Measurements from ENCODE around the gene CIITA. TPM values are rescaled to one million over a fixed set of nuclear protein-coding genes. Genes with fewer than 3 reads are reported as not detected.

CIITA gene
- total RNA-seq, 2 experiments from 2014 or later, result 2.4 to 3.0 TPM

- H3K27me3 Mint-ChIP-seq, result peaks cover 9% of the 10 kb centered on the region
- ATAC-seq (ENCODE audit: poor library complexity) (no peak), DNase-seq (no peak)
- no peak overlapping the region for H3K27ac Mint-ChIP-seq
- Histone ChIP-seq H3K27ac (ENCODE audit: low read depth in 1 of 2, low read length in 2 of 2) (no peak overlapping the region), H3K4me3 (ENCODE audit: low read length) (no peak overlapping the region), H3K9me3 (ENCODE audit: control insufficient read depth in 1 of 2, insufficient read depth in 1 of 2, low read length in 2 of 2) (no peaks in the 10 kb centered on the region), H3K27me3 (ENCODE audit: control insufficient read depth in 1 of 2, insufficient read depth in 2 of 2, low read length in 2 of 2) (no peaks in the 10 kb centered on the region), H3K36me3 (ENCODE audit: insufficient read depth, low read length) (no peaks in the 10 kb centered on the region), H3K4me1 (ENCODE audit: insufficient read depth, low read length) (no peaks in the 10 kb centered on the region)
- no peaks in the 10 kb centered on the region for H3K36me3 Mint-ChIP-seq (ENCODE audit: low read depth)
- peaks cover 6% of the 10 kb centered on the region for H3K9me3 Mint-ChIP-seq
- H3K4me3 Mint-ChIP-seq, result no peak overlapping the region
- no peaks in the 10 kb centered on the region for H3K4me1 Mint-ChIP-seq (ENCODE audit: low read depth)
- POLR2A ChIA-PET, result no interaction called here
- CTCF ChIA-PET, result no interaction called here
- TF ChIP-seq, protein P1, sequence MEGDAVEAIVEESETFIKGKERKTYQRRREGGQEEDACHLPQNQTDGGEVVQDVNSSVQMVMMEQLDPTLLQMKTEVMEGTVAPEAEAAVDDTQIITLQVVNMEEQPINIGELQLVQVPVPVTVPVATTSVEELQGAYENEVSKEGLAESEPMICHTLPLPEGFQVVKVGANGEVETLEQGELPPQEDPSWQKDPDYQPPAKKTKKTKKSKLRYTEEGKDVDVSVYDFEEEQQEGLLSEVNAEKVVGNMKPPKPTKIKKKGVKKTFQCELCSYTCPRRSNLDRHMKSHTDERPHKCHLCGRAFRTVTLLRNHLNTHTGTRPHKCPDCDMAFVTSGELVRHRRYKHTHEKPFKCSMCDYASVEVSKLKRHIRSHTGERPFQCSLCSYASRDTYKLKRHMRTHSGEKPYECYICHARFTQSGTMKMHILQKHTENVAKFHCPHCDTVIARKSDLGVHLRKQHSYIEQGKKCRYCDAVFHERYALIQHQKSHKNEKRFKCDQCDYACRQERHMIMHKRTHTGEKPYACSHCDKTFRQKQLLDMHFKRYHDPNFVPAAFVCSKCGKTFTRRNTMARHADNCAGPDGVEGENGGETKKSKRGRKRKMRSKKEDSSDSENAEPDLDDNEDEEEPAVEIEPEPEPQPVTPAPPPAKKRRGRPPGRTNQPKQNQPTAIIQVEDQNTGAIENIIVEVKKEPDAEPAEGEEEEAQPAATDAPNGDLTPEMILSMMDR (IDR thresholded peaks at IDR 0.05), result no peak
- intact Hi-C loops (cut with DNase I, micrococcal nuclease), result no loop called here
These were observed 42.2 kb upstream of the CIITA start for GRCh38 chr16:10834766-10835165.

- no peaks in the 10 kb centered on the region for H3K36me3 Mint-ChIP-seq (ENCODE audit: low read depth)
- H3K27ac ChIP-seq (ENCODE audit: low read depth in 1 of 2, low read length in 2 of 2), result no peak overlapping the region
- H3K9me3 Mint-ChIP-seq, result peaks cover 6% of the 10 kb centered on the region
- H3K36me3 ChIP-seq (ENCODE audit: insufficient read depth, low read length), result no peaks in the 10 kb centered on the region
- DNase-seq (no peak), ATAC-seq (ENCODE audit: poor library complexity) (no peak)
- intact Hi-C loops (cut with DNase I, micrococcal nuclease), result no loop called here
- no peaks in the 10 kb centered on the region for H3K27me3 ChIP-seq (ENCODE audit: control insufficient read depth in 1 of 2, insufficient read depth in 2 of 2, low read length in 2 of 2)
- no peak overlapping the region for H3K27ac Mint-ChIP-seq
- H3K4me1 Mint-ChIP-seq (ENCODE audit: low read depth), result no peaks in the 10 kb centered on the region
- peaks cover 9% of the 10 kb centered on the region for H3K27me3 Mint-ChIP-seq
- no peak overlapping the region for H3K4me3 Mint-ChIP-seq
- TF ChIP-seq, protein P1 (IDR thresholded peaks at IDR 0.05), result no peak
- ChIA-PET POLR2A (no interaction called here), CTCF (no interaction called here)
- no peaks in the 10 kb centered on the region for H3K4me1 ChIP-seq (ENCODE audit: insufficient read depth, low read length)
- H3K4me3 ChIP-seq (ENCODE audit: low read length), result no peak overlapping the region
- H3K9me3 ChIP-seq (ENCODE audit: control insufficient read depth in 1 of 2, insufficient read depth in 1 of 2, low read length in 2 of 2), result no peaks in the 10 kb centered on the region
These were observed 41.6 kb upstream of the CIITA start for GRCh38 chr16:10835281-10835931.

DNA sequence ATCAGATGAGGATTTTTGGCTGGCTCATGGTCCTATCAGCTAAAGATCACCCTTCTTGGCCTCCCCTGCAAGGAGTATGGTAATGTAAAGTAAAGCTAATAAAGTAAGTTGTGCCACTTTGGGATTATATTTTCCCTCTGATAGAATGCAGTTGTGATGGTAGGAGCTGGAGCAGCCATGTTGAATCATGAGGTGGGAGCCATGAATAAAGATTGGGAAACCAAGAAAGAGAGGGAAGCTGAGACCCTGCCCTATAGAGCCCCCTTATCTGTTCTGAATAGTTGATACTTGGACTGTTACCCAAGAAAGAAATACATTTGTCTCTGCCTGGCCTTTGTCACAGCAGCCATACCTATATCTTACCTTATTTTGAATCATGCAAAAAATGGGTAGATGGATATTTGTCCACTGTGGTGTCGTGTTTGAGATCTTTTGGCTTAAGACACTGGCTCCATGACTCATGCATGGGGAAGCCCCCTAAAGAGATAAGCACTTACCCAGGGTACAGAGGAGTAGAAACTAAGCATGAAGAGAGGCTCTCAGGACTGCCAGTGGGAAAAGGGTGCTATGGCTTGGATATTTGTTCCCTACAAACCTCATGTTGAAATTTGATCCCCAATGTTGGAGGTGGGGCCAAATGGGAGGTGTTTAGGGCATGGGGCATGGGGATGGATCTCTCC lies 40.7 kb upstream of the CIITA start:
- H3K27me3 ChIP-seq (ENCODE audit: control insufficient read depth in 1 of 2, insufficient read depth in 2 of 2, low read length in 2 of 2), result no peaks in the 10 kb centered on the region
- TF ChIP-seq, protein P1 (IDR thresholded peaks at IDR 0.05), result no peak
- no peak for DNase-seq
- H3K4me1 ChIP-seq (ENCODE audit: insufficient read depth, low read length), result no peaks in the 10 kb centered on the region
- ChIA-PET POLR2A (no interaction called here), CTCF (no interaction called here)
- Mint-ChIP-seq H3K27ac (no peak overlapping the region), H3K9me3 (peaks cover 6% of the 10 kb centered on the region), H3K4me1 (ENCODE audit: low read depth) (no peaks in the 10 kb centered on the region), H3K4me3 (no peak overlapping the region), H3K27me3 (peaks cover 9% of the 10 kb centered on the region), H3K36me3 (ENCODE audit: low read depth) (no peaks in the 10 kb centered on the region)
- no peaks in the 10 kb centered on the region for H3K9me3 ChIP-seq (ENCODE audit: control insufficient read depth in 1 of 2, insufficient read depth in 1 of 2, low read length in 2 of 2)
- no peaks in the 10 kb centered on the region for H3K36me3 ChIP-seq (ENCODE audit: insufficient read depth, low read length)
- intact Hi-C loops (cut with DNase I, micrococcal nuclease), result no loop called here
- no peak for ATAC-seq (ENCODE audit: poor library complexity)
- no peak overlapping the region for H3K27ac ChIP-seq (ENCODE audit: low read depth in 1 of 2, low read length in 2 of 2)
- no peak overlapping the region for H3K4me3 ChIP-seq (ENCODE audit: low read length)
